Measurements from ENCODE around the gene DUSP8. TPM values are rescaled to one million over a fixed set of nuclear protein-coding genes. Genes with fewer than 3 reads are reported as not detected.

DUSP8 gene
- polyA plus RNA-seq, 1 experiment, result 1.5 TPM

DNA sequence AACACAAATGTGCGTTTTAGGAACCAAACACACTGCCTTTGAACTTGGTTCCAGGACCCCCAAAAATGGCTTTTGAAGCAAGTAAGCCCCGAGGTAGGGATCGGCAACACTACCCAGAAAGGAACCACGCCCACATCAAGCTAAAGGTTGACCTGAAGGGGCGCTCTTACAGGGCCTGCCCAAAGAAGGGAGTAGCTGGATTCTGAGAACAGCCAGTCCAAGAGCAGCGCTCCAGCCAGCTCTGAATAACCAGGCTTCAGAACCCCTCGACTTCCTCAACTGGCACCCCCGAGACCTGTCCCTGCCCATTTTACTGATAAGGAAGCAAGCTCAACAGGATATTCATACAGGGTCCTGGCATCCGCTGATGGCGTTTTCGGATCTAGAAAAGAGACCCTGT is 66.6 kb downstream of the DUSP8 start:
- Histone ChIP-seq H3K4me3 (ENCODE audit: low read depth, low read length) (no peak overlapping the region), H3K9me3 (ENCODE audit: control insufficient read depth, insufficient read depth, low read length) (peaks cover 5% of the 10 kb centered on the region; the same call in 1 of the 2 replicates), H3K27me3 (ENCODE audit: control insufficient read depth, insufficient read depth, low read length) (no peaks in the 10 kb centered on the region), H3K27ac (ENCODE audit: low read depth, low read length) (no peak overlapping the region)
- ChIA-PET POLR2A (no interaction called here), CTCF (interaction anchor here (1.1 kb wide), 1 partner anchor 9 kb away, joined by 5 read pairs; no protein-coding TSS in a partner anchor)
- DNase-seq (ENCODE audit: low read depth, low spot score), result no peak
- TF ChIP-seq, protein P1, sequence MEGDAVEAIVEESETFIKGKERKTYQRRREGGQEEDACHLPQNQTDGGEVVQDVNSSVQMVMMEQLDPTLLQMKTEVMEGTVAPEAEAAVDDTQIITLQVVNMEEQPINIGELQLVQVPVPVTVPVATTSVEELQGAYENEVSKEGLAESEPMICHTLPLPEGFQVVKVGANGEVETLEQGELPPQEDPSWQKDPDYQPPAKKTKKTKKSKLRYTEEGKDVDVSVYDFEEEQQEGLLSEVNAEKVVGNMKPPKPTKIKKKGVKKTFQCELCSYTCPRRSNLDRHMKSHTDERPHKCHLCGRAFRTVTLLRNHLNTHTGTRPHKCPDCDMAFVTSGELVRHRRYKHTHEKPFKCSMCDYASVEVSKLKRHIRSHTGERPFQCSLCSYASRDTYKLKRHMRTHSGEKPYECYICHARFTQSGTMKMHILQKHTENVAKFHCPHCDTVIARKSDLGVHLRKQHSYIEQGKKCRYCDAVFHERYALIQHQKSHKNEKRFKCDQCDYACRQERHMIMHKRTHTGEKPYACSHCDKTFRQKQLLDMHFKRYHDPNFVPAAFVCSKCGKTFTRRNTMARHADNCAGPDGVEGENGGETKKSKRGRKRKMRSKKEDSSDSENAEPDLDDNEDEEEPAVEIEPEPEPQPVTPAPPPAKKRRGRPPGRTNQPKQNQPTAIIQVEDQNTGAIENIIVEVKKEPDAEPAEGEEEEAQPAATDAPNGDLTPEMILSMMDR (IDR thresholded peaks at IDR 0.05; ENCODE audit: low read depth, low read length), result no peak

DNA sequence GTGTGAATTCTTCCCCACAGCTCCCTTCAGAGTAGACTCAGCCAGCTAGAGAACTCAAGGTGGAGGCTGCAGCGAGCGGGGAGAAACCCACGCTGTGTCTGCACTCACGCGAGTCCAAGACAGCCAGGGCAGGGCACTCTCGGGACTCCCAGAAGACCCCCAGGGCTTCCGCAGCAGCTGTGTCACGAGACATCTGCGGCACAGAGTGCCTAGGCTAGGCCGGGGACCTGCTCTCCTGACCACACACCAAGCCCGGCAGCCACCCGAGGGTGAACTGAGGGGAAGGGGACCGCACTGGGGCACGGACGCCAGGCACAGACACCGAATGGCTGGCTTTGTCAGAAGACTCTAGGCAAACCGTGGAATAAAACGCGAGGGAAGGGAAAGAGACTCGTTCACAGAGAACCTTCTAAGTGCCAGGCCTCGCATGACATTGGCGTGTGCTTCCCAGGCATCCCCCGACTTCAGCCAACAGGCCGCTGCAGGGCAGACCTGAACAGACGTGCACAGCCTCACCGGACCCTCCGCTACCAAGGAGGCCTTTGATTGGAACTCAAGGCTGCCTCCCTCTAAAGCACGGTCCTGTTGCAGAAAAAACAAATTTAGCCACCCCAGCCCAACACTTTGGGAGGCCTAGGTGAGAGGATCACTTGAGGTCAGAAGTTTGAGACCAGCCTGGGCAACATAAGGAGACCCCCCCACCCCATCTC is 67.3 kb downstream of the DUSP8 start:
- Histone ChIP-seq H3K9me3 (ENCODE audit: control insufficient read depth, insufficient read depth, low read length) (peaks cover 10% of the 10 kb centered on the region), H3K4me3 (ENCODE audit: low read depth, low read length) (no peak overlapping the region), H3K27me3 (ENCODE audit: control insufficient read depth, insufficient read depth, low read length) (no peaks in the 10 kb centered on the region), H3K27ac (ENCODE audit: low read depth, low read length) (no peak overlapping the region)
- TF ChIP-seq, protein P1 (IDR thresholded peaks at IDR 0.05; ENCODE audit: low read depth, low read length), result no peak
- DNase-seq (ENCODE audit: low read depth, low spot score), result no peak
- CTCF ChIA-PET, result interaction anchor here (1.1 kb wide), 1 partner anchor 10 kb away, joined by 5 read pairs; no protein-coding TSS in a partner anchor
- POLR2A ChIA-PET, result no interaction called here

DNA sequence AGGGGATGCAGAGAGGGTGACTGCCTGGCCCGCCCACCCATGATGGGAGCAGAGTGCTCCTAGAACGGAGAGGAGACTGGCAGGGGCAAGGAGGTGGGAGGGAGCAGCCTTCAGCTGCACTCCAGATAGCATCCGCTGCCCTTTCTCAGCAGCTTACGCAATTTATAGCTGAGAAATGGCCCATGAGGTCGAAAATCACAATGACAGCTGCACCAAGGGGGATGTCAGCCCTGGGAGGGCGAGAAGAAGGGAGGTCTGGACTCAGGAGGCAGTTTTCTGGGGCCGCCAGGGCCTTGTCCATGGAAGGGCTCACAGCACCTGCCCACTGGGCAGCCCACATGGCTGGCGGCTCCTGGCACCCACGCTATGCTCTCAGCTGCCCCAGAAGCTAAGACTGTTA is 67.9 kb downstream of the DUSP8 start:
- H3K4me3 ChIP-seq (ENCODE audit: low read depth, low read length), result no peak overlapping the region
- ChIA-PET POLR2A (no interaction called here), CTCF (no interaction called here)

More for the DNA sequence above, 67.9 kb downstream of the DUSP8 start:
- Histone ChIP-seq H3K27ac (ENCODE audit: low read depth, low read length) (no peak overlapping the region), H3K9me3 (ENCODE audit: control insufficient read depth, insufficient read depth, low read length) (peaks cover 16% of the 10 kb centered on the region), H3K27me3 (ENCODE audit: control insufficient read depth, insufficient read depth, low read length) (no peaks in the 10 kb centered on the region)
- TF ChIP-seq, protein P1 (IDR thresholded peaks at IDR 0.05; ENCODE audit: low read depth, low read length), result no peak
- DNase-seq (ENCODE audit: low read depth, low spot score), result no peak

Other genes starting within 250 kb of the DUSP8 start
- 0.11 and 0.12 TPM in 2 replicates for gene BRSK2, start 182.3 kb downstream of the DUSP8 start, polyA plus RNA-seq (2011; rRNA removed)
- gene MOB2, start 85.5 kb downstream of the DUSP8 start, polyA plus RNA-seq (2011; rRNA removed), result 19.9 and 29.7 TPM in 2 replicates
- gene KRTAP5-1, start 13.0 kb upstream of the DUSP8 start, polyA plus RNA-seq (2011; rRNA removed), result not detected in 2 replicates
- not detected in 2 replicates for gene KRTAP5-2, start 26.0 kb upstream of the DUSP8 start, polyA plus RNA-seq (2011; rRNA removed)
- gene KRTAP5-3, start 36.2 kb upstream of the DUSP8 start, polyA plus RNA-seq (2011; rRNA removed), result not detected in 2 replicates
- gene KRTAP5-4, start 49.9 kb upstream of the DUSP8 start, polyA plus RNA-seq (2011; rRNA removed), result not detected in 2 replicates
- not detected in 2 replicates for gene KRTAP5-5, start 57.5 kb upstream of the DUSP8 start, polyA plus RNA-seq (2011; rRNA removed)
- not detected in 2 replicates for gene KRTAP5-6, start 124.9 kb upstream of the DUSP8 start, polyA plus RNA-seq (2011; rRNA removed)
- 0.04 TPM in 1 of 2 replicates, not detected in the other for gene IFITM10, start 178.3 kb upstream of the DUSP8 start, polyA plus RNA-seq (2011; rRNA removed)
- 77.8 and 136 TPM in 2 replicates for gene CTSD, start 191.7 kb upstream of the DUSP8 start, polyA plus RNA-seq (2011; rRNA removed)